ENCODE results near the gene SLCO4A1. TPM values are rescaled to one million over a fixed set of nuclear protein-coding genes. Genes with fewer than 3 reads are reported as not detected.
"Not testable (repeated sequence)": the region's sequence is repeated elsewhere in the genome, so short reads cannot be mapped to it uniquely, and the experiment has no call there.

The SLCO4A1 gene
- total and polyA plus RNA-seq, 2 donors (not counting 1 experiment from before 2014, with no cell fraction given), result 0.50 TPM; not detected in 1

DNA sequence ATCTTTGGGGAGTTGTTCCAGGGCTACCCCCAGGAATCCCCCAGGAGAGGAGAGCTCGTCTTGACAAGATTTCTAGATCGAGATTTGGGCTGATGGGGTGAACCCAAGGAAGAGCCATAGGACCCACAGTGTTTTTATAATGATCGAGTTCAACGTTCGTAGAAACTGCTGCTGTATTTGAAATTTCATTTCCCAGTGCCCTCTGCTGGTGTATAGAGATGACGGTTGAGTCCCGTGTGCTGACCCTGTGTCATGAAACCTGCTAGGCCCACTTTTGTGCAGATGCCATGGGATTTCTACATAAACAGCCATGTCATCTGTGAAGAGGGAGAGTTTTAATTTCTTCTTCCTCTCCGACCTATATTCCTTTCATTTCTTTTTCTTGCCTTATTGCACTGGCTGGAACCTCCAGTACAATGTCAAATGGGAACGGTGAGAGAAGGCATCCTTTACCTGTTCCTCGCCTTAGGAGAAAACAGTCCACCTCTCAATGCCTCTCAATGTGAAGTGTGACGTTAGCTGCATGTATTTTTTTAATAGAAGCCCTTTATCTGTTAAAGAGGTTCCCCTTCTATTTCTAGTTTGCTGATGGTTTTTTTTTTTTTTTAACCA is 37.8 kb downstream of the SLCO4A1 start:
- Histone ChIP-seq H4K20me1 (ENCODE audit: control insufficient read depth, extremely low read depth, insufficient read depth, low read length) (no peaks in the 10 kb centered on the region), H3K27ac (ENCODE audit: insufficient read depth, low read length) (no peak overlapping the region), H3K79me2 (ENCODE audit: control insufficient read depth, insufficient read depth, low read length) (no peaks in the 10 kb centered on the region), H3K4me3 (replicated peaks in 1 of 4; ENCODE audit: control extremely low read depth in 1 of 4, insufficient read depth in 1 of 4, low read depth in 3 of 4, low read length in 4 of 4) (no peak overlapping the region), H2AFZ (ENCODE audit: low read length) (no peak overlapping the region), H3K4me1 (ENCODE audit: control insufficient read depth, extremely low read depth, insufficient read depth, low read length) (peaks cover 2% of the 10 kb centered on the region), H3K27me3 (ENCODE audit: control insufficient read depth, insufficient read depth, low read length) (peaks cover 14% of the 10 kb centered on the region), H3K36me3 (ENCODE audit: control insufficient read depth, insufficient read depth, low read length) (no peaks in the 10 kb centered on the region), H3K9ac (ENCODE audit: insufficient read depth, low read length) (no peak overlapping the region), H3K9me3 (ENCODE audit: control insufficient read depth, insufficient read depth, low read depth, low read length) (no peaks in the 10 kb centered on the region), H3K4me2 (ENCODE audit: extremely low read depth, insufficient read depth, low read length) (no peak overlapping the region)
- no peak for DNase-seq (ENCODE audit: low read depth in 2 of 2)
- no peak for TF ChIP-seq EZH2 (IDR thresholded peaks at IDR 0.05; ENCODE audit: low read length, missing control alignments)
- TF ChIP-seq, protein P1, sequence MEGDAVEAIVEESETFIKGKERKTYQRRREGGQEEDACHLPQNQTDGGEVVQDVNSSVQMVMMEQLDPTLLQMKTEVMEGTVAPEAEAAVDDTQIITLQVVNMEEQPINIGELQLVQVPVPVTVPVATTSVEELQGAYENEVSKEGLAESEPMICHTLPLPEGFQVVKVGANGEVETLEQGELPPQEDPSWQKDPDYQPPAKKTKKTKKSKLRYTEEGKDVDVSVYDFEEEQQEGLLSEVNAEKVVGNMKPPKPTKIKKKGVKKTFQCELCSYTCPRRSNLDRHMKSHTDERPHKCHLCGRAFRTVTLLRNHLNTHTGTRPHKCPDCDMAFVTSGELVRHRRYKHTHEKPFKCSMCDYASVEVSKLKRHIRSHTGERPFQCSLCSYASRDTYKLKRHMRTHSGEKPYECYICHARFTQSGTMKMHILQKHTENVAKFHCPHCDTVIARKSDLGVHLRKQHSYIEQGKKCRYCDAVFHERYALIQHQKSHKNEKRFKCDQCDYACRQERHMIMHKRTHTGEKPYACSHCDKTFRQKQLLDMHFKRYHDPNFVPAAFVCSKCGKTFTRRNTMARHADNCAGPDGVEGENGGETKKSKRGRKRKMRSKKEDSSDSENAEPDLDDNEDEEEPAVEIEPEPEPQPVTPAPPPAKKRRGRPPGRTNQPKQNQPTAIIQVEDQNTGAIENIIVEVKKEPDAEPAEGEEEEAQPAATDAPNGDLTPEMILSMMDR (conservative IDR thresholded peaks at IDR 0.05 in 1 of 2, IDR thresholded peaks at IDR 0.05 in 1 of 2; ENCODE audit: low read depth in 1 of 2, low read length in 2 of 2), result no peak

DNA sequence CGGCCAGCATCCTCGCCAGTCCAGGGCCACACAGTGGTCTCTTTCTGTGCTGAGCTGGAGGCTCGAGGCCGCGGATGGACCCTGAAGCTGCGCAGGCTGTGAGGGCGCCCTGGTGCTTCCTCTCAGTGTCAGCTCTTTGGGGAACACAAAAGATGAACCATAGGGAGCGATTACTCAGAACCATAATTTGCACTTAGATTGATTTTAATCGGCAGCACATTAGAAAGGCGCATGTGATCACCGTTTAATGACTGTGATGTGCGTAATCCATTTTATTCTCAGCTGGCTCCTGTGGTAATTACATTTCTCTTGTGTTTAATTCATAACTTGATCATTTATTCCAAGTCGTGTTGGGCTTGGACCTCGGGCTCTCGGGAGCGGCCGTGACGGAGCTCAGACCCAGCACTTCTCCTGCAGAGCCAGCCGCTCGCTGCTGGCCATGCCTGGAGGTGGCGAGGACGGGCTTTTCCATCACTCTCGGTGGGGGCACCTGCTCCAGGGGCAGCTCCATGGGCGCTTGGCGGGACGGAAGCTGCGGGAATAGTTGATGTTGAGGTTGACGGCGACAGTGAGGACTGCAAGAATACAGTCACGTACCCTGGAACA is 40.7 kb downstream of the SLCO4A1 start:
- Histone ChIP-seq H3K4me2 (ENCODE audit: extremely low read depth, insufficient read depth, low read length) (no peak overlapping the region), H3K27me3 (ENCODE audit: control insufficient read depth, insufficient read depth, low read length) (peaks cover 15% of the 10 kb centered on the region), H3K27ac (ENCODE audit: insufficient read depth, low read length) (no peak overlapping the region), H3K9ac (ENCODE audit: insufficient read depth, low read length) (no peak overlapping the region), H3K4me1 (ENCODE audit: control insufficient read depth, extremely low read depth, insufficient read depth, low read length) (no peaks in the 10 kb centered on the region), H3K36me3 (ENCODE audit: control insufficient read depth, insufficient read depth, low read length) (no peaks in the 10 kb centered on the region), H3K9me3 (ENCODE audit: control insufficient read depth, insufficient read depth, low read depth, low read length) (no peaks in the 10 kb centered on the region), H3K79me2 (ENCODE audit: control insufficient read depth, insufficient read depth, low read length) (no peaks in the 10 kb centered on the region), H4K20me1 (ENCODE audit: control insufficient read depth, extremely low read depth, insufficient read depth, low read length) (no peaks in the 10 kb centered on the region), H2AFZ (ENCODE audit: low read length) (no peak overlapping the region), H3K4me3 (replicated peaks in 1 of 4; ENCODE audit: control extremely low read depth in 1 of 4, insufficient read depth in 1 of 4, low read depth in 3 of 4, low read length in 4 of 4) (no peak overlapping the region)
- no peak for TF ChIP-seq EZH2 (IDR thresholded peaks at IDR 0.05; ENCODE audit: low read length, missing control alignments)
- TF ChIP-seq, protein P1 (conservative IDR thresholded peaks at IDR 0.05 in 1 of 2, IDR thresholded peaks at IDR 0.05 in 1 of 2; ENCODE audit: low read depth in 1 of 2, low read length in 2 of 2), result no peak
- no peak for DNase-seq (ENCODE audit: low read depth in 2 of 2)

DNA sequence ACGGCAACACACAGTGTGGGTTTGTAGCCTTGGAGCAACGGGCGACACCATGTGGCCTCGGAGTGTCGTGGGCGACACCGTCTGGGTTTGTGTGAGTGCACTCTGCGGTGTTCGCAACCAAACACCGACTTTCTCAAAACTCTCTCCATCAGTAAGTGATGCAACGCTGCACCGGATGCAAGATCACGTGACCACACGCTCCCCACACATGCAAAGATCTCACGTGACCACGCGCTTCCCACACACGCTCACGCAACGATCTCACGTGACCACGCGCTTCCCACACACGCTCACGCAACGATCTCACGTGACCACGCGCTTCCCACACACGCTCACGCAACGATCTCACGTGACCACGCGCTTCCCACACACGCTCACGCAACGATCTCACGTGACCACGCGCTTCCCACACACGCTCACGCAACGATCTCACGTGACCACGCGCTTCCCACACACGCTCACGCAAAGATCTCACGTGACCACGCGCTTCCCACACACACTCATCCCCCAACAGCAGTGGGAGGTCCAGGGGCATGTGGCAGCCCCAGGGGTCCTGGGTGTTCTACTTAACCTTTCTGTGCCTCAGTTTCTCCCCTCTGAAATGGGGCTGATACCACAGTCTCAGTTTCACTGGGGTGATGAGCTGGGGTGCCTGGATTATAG is 41.5 kb downstream of the SLCO4A1 start:
- not testable (repeated sequence) for H2AFZ ChIP-seq (ENCODE audit: low read length); H3K36me3 ChIP-seq (ENCODE audit: control insufficient read depth, insufficient read depth, low read length); H3K9ac ChIP-seq (ENCODE audit: insufficient read depth, low read length); H3K9me3 ChIP-seq (ENCODE audit: control insufficient read depth, insufficient read depth, low read depth, low read length); DNase-seq (ENCODE audit: low read depth in 2 of 2); H3K4me2 ChIP-seq (ENCODE audit: extremely low read depth, insufficient read depth, low read length); H3K27ac ChIP-seq (ENCODE audit: insufficient read depth, low read length); H3K4me3 ChIP-seq (replicated peaks in 1 of 4; ENCODE audit: control extremely low read depth in 1 of 4, insufficient read depth in 1 of 4, low read depth in 3 of 4, low read length in 4 of 4); H3K79me2 ChIP-seq (ENCODE audit: control insufficient read depth, insufficient read depth, low read length); H3K4me1 ChIP-seq (ENCODE audit: control insufficient read depth, extremely low read depth, insufficient read depth, low read length); H4K20me1 ChIP-seq (ENCODE audit: control insufficient read depth, extremely low read depth, insufficient read depth, low read length)
- peaks cover 15% of the 10 kb centered on the region for H3K27me3 ChIP-seq (ENCODE audit: control insufficient read depth, insufficient read depth, low read length)

Data from fibroblast of lung (primary cell).